A549 (cell line): Measurements from ENCODE around the gene CCDC27.

Experiments used
- CEBPB ChIP-seq, 2 experiments: fragments of >200 bp in 1 of 2; sonication (Bioruptor Twin) in 1 of 2; formaldehyde crosslinking in 1 of 2; IDR thresholded peaks; 2 replicates each; pipeline ENCODE4 v1.6.1; 2012 to 2016
- CTCF ChIP-seq: fragments of >200 bp; sonication (Bioruptor Twin); formaldehyde crosslinking; IDR thresholded peaks from 3 replicates; pipeline ENCODE4 v1.5.1; 2016
- EHMT2 ChIP-seq: fragments of 200-600 bp; sonication (generic); IDR thresholded peaks from 2 replicates; pipeline ENCODE4 v1.6.1; 2016; ENCODE audit warnings: antibody characterized with exemption, low read depth, mild to moderate bottlenecking, moderate library complexity
- EP300 ChIP-seq, 2 experiments: fragments of >200 bp; sonication (Bioruptor Twin); formaldehyde crosslinking; IDR thresholded peaks; 2 replicates in 1 of 2; 3 replicates in 1 of 2; pipeline ENCODE4 v1.6.1; 2016 to 2017
- ESRRA ChIP-seq: fragments of 150-350 bp; IDR thresholded peaks from 2 replicates; pipeline ENCODE4 v1.6.1; 2014; ENCODE audit warnings: mild to moderate bottlenecking, low read length, borderline replicate concordance
- GATA3 ChIP-seq: IDR thresholded peaks from 2 replicates; pipeline ENCODE4 v1.6.1; 2012; ENCODE audit warnings: borderline replicate concordance
- JUN ChIP-seq, 2 experiments: fragments of >200 bp; sonication (Bioruptor Twin); formaldehyde crosslinking; IDR thresholded peaks; 2 replicates in 1 of 2; 3 replicates in 1 of 2; pipeline ENCODE4 v1.6.1; 2016 to 2017
- KDM1A ChIP-seq: fragments of 200-600 bp; sonication (generic); IDR thresholded peaks from 2 replicates; pipeline ENCODE4 v1.6.1; 2016; ENCODE audit warnings: low read depth, mild to moderate bottlenecking
- MAX ChIP-seq: IDR thresholded peaks from 2 replicates; pipeline ENCODE4 v1.6.1; 2012
- MAZ ChIP-seq: fragments of 150-350 bp; IDR thresholded peaks from 2 replicates; pipeline ENCODE4 v1.6.1; 2014; ENCODE audit warnings: antibody characterized with exemption, low read depth, low read length, borderline replicate concordance
- POLR2A ChIP-seq: IDR thresholded peaks from 2 replicates; pipeline ENCODE4 v1.6.1; 2012; ENCODE audit warnings: mild to moderate bottlenecking, low read length
- RAD21 ChIP-seq, 2 experiments: fragments of >200 bp in 1 of 2; sonication (Bioruptor Twin) in 1 of 2; formaldehyde crosslinking in 1 of 2; IDR thresholded peaks in 1 of 2; conservative IDR thresholded peaks in 1 of 2; 2 replicates in 1 of 2; 3 replicates in 1 of 2; pipeline ENCODE4 v1.6.1; 2012 to 2018; ENCODE audit warnings: inconsistent platforms in 1 of 2
- REST ChIP-seq: fragments of 200-600 bp; sonication (generic); IDR thresholded peaks from 2 replicates; pipeline ENCODE4 v1.6.1; 2016; ENCODE audit warnings: antibody characterized with exemption, mild to moderate bottlenecking, moderate library complexity
- RFX5 ChIP-seq: fragments of 450-650 bp; IDR thresholded peaks from 2 replicates; pipeline ENCODE4 v1.7.1; 2014; ENCODE audit warnings: antibody characterized with exemption, mild to moderate bottlenecking, moderate library complexity

GRCh38 chr1:3735688-3736087 is 16.6 kb upstream of the CCDC27 start:
- TF ChIP-seq CTCF (no peak), POLR2A (no peak), MAX (no peak), JUN (IDR thresholded peaks at IDR 0.05) (no peak), EP300 (IDR thresholded peaks at IDR 0.05) (no peak), MAZ (no peak), RFX5 (no peak), CEBPB (IDR thresholded peaks at IDR 0.05) (no peak), ESRRA (no peak), REST (no peak), GATA3 (no peak), KDM1A (no peak), RAD21 (conservative IDR thresholded peaks at IDR 0.05 in 1 of 2, IDR thresholded peaks at IDR 0.05 in 1 of 2) (no peak), EHMT2 (no peak)
